ENCODE measurements around the gene IKZF2.

DNA sequence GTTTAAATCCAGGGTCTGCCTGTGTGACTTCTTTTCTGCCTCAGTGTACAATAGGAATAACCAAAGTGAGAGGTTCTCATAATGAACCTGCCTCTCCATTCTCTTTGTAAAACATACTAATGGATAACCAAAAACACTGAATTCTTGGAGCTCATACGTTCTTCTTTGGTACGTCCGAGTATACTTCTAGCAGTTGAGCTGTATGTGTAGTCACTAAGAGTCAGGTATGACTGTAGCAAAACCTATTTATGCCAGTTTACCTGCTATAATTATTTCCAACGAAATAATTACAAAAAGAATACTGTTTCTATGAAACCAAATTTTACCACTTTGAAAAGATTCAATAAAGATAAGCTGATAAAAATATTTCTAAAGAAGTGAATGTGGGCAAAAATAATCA, 109.2 kb downstream of the IKZF2 start:
- TF ChIP-seq EZH2 (IDR thresholded peaks at IDR 0.05) (no peak), POLR2AphosphoS5 (IDR thresholded peaks at IDR 0.05; ENCODE audit: borderline replicate concordance, low read depth, low read length) (no peak)
